GM12878 (cell line): ENCODE data around the gene KDM6B. TPM values are rescaled to one million over a fixed set of nuclear protein-coding genes. Genes with fewer than 3 reads are reported as not detected.

ENCODE experiments used
- BCL3 ChIP-seq: IDR thresholded peaks from 2 replicates; pipeline ENCODE4 v1.6.1; 2011; ENCODE audit warnings: borderline replicate concordance, low read depth, mild to moderate bottlenecking, moderate library complexity, low read length; ENCODE audit not compliant: insufficient read depth, poor library complexity, severe bottlenecking
- CBX5 ChIP-seq: sonication (generic); IDR thresholded peaks from 2 replicates; pipeline ENCODE4 v1.6.1; 2016; ENCODE audit warnings: low read depth, moderate library complexity, mild to moderate bottlenecking, inconsistent platforms
- CHD2 ChIP-seq: IDR thresholded peaks from 2 replicates; pipeline ENCODE4 v1.6.1; 2011; ENCODE audit warnings: low read depth, low read length, improper control_type of control experiment, borderline replicate concordance
- CREB1 ChIP-seq: IDR thresholded peaks from 2 replicates; pipeline ENCODE4 v1.6.1; 2012; ENCODE audit warnings: low read depth, mild to moderate bottlenecking, inconsistent platforms
- FOS ChIP-seq: IDR thresholded peaks from 3 replicates; pipeline ENCODE4 v1.6.1; 2011; ENCODE audit warnings: borderline replicate concordance; ENCODE audit not compliant: insufficient read length; ENCODE audit errors: extremely low read depth
- HSF1 ChIP-seq: fragments of 150-350 bp; IDR thresholded peaks from 2 replicates; pipeline ENCODE4 v1.6.1; 2014; ENCODE audit warnings: mild to moderate bottlenecking, low read depth, low read length
- KLF5 ChIP-seq: fragments of 450-650 bp; IDR thresholded peaks from 2 replicates; pipeline ENCODE4 v1.6.1; 2014; ENCODE audit warnings: mild to moderate bottlenecking; ENCODE audit not compliant: partially characterized antibody
- MTA3 ChIP-seq: IDR thresholded peaks from 2 replicates; pipeline ENCODE4 v1.6.1; 2012; ENCODE audit warnings: low read length, inconsistent platforms, borderline replicate concordance
- MYC ChIP-seq: IDR thresholded peaks from 2 replicates; pipeline ENCODE4 v1.6.1; 2011; ENCODE audit warnings: mild to moderate bottlenecking, low read length, moderate library complexity, inconsistent platforms; ENCODE audit not compliant: insufficient read depth, insufficient replicate concordance, insufficient read length, severe bottlenecking
- NFXL1 ChIP-seq: fragments of 450-650 bp; IDR thresholded peaks from 2 replicates; pipeline ENCODE4 v1.6.1; 2017; ENCODE audit warnings: antibody characterized with exemption, mild to moderate bottlenecking, borderline replicate concordance
- PML ChIP-seq: IDR thresholded peaks from 2 replicates; pipeline ENCODE4 v1.6.1; 2012; ENCODE audit warnings: low read length, inconsistent platforms
- POLR2AphosphoS5 ChIP-seq: IDR thresholded peaks from 2 replicates; pipeline ENCODE4 v1.6.1; 2011; ENCODE audit warnings: mild to moderate bottlenecking, low read length, inconsistent platforms
- RAD21 ChIP-seq: IDR thresholded peaks from 2 replicates; pipeline ENCODE4 v1.6.1; 2011; ENCODE audit warnings: mild to moderate bottlenecking, low read depth, low read length, moderate library complexity; ENCODE audit not compliant: insufficient read depth
- REST ChIP-seq: IDR thresholded peaks from 2 replicates; pipeline ENCODE4 v1.6.1; 2012; ENCODE audit warnings: mild to moderate bottlenecking, low read depth, low read length
- SUPT20H ChIP-seq: IDR thresholded peaks from 2 replicates; pipeline ENCODE4 v1.6.1; 2011; ENCODE audit warnings: low read depth, mild to moderate bottlenecking, low read length, moderate library complexity, borderline replicate concordance; ENCODE audit not compliant: control insufficient read depth
- TCF7 ChIP-seq: IDR thresholded peaks from 2 replicates; pipeline ENCODE4 v1.6.1; 2014; ENCODE audit warnings: antibody characterized with exemption, borderline replicate concordance
- ZBED1 ChIP-seq: IDR thresholded peaks from 2 replicates; pipeline ENCODE4 v1.6.1; 2016; ENCODE audit warnings: borderline replicate concordance
- ZNF207 ChIP-seq: fragments of 450-650 bp; IDR thresholded peaks from 2 replicates; pipeline ENCODE4 v1.6.1; 2014; ENCODE audit warnings: antibody characterized with exemption, mild to moderate bottlenecking, borderline replicate concordance
- ZNF687 ChIP-seq: fragments of 450-650 bp; IDR thresholded peaks from 2 replicates; pipeline ENCODE4 v1.6.1; 2017; ENCODE audit warnings: mild to moderate bottlenecking, moderate library complexity
- polyA plus RNA-seq, 11 experiments: library from polyadenylated mRNA; depleted of rRNA in 4 of 11; unstranded in 6 of 11; stranded (reverse) in 5 of 11; fragments of >200 nt; fragmentation: Nextera tagmentation in 4 of 11; fragmentation: Illumina TruSeq in 1 of 11; extraction: Ambion mirVana in 4 of 11; extraction: Trizol in 1 of 11; gene quantifications; 1 replicate in 1 of 11; 2 replicates in 10 of 11; pipeline versions ENCODE4 v1.2.1 to v1.2.3, GENCODE V29; 2011 to 2016; ENCODE audit warnings: inconsistent platforms in 2 of 11, missing spikeins in 2 of 11, low read depth in 1 of 11
- total RNA-seq, 4 experiments: library from RNA; depleted of rRNA in 3 of 4; stranded (reverse); fragments of >200 nt in 3 of 4; fragmentation: Illumina TruSeq in 1 of 4; extraction: Trizol in 1 of 4; gene quantifications; 2 replicates each; pipeline versions ENCODE4 v1.2.1 to v1.2.3, GENCODE V29; 2013 to 2021

The KDM6B gene
- total and polyA plus RNA-seq, 10 of the 15 experiments (the other 5 are each of a cell fraction or from before 2014, with no cell fraction given): 0.05 to 33.5 (median 2.3) TPM

GRCh38 chr17:7836596-7837407 is 2.8 kb downstream of the KDM6B start (continued):
- no peak for TF ChIP-seq CBX5
- no peak for TF ChIP-seq POLR2AphosphoS5
- no peak for TF ChIP-seq ZBED1
- peak; percentile 82 for TF ChIP-seq CHD2
- TF ChIP-seq BCL3: no peak
- no peak for TF ChIP-seq MTA3
- TF ChIP-seq REST: no peak
- no peak for TF ChIP-seq PML
- TF ChIP-seq NFXL1: no peak
- TF ChIP-seq ZNF207: peak; percentile 61
- TF ChIP-seq CREB1: no peak
- TF ChIP-seq RAD21: no peak
- TF ChIP-seq KLF5: peak; percentile 75
- TF ChIP-seq FOS: no peak
- no peak; the same call in 1 of the 2 replicates for TF ChIP-seq HSF1
- no peak; the same call in 1 of the 2 replicates for TF ChIP-seq ZNF687
- no peak for TF ChIP-seq SUPT20H
- no peak for TF ChIP-seq MYC
- TF ChIP-seq TCF7: no peak
